Panc1 (cell line): ENCODE data around the gene TGM5.

Source experiments
- CTCF ChIP-seq: fragments of 450-650 bp; IDR thresholded peaks from 2 replicates; pipeline ENCODE4 v1.5.1; 2017; ENCODE audit warnings: mild to moderate bottlenecking
- REST ChIP-seq, 2 experiments: IDR thresholded peaks; 2 replicates each; pipeline ENCODE4 v1.6.1; 2011 to 2012; ENCODE audit warnings: low read depth in 2 of 2, control low read depth in 1 of 2, low read length in 1 of 2, mild to moderate bottlenecking in 1 of 2, moderate library complexity in 1 of 2; ENCODE audit not compliant: insufficient read depth in 1 of 2
- SIN3A ChIP-seq: IDR thresholded peaks from 2 replicates; pipeline ENCODE4 v1.6.1; 2012; ENCODE audit warnings: low read depth, mild to moderate bottlenecking, low read length, moderate library complexity, borderline replicate concordance; ENCODE audit not compliant: insufficient read depth

GRCh38 chr15:43268111-43269105, 1.7 kb upstream of the TGM5 start:
- TF ChIP-seq CTCF = no peak
- peak in 1 of 2 experiments; percentile 52; a peak in 3 of 4 replicates for TF ChIP-seq REST (IDR thresholded peaks at IDR 0.05; ENCODE audit: insufficient read depth in 1 of 2, low read depth in 2 of 2, low read length in 1 of 2)
- TF ChIP-seq SIN3A = no peak
